C1 segment of cervical spinal cord (tissue), 14 donors: ENCODE measurements around the gene FRMPD3.

Source experiments
- DNase-seq, 14 donors: peaks; one replicate each; lab custom pipeline; 2025; lab: John Stamatoyannopoulos, UW

FRMPD3 gene

GRCh38 chrX:107480272-107480671, 30.8 kb downstream of the FRMPD3 start:
- DNase-seq = no peak

- peak in 2 of 14 donors; percentile 14 to 26 for DNase-seq
Measured at GRCh38 chrX:107482046-107482445, 32.6 kb downstream of the FRMPD3 start.

- DNase-seq = peak in 4 of 14 donors; percentile 3 to 27 (median 22)
Measured at GRCh38 chrX:107484002-107484726, 34.7 kb downstream of the FRMPD3 start.

DNA sequence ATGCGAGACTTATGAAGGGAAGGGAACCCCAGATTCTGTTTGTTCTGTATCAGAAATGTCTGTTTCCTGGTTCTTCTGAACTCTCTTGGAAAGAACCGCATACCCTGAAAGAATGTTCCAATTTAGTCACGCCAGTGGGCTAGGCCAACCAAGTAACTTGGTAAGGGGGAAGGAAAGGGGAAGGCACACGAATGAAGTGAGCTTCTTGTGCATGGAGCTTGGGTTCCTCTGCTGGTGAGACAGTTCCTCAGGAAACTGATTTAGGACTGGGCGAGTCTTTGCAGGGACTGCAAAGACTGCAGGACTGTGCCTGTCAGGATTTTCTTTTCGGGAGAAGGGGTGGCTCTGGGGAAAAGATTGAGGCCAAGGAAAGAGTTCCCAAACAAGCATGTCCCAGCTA, 35.6 kb downstream of the FRMPD3 start:
- no peak for DNase-seq

GRCh38 chrX:107493141-107493540, 43.7 kb downstream of the FRMPD3 start:
- no peak for DNase-seq

- DNase-seq = no peak
Measured at GRCh38 chrX:107496786-107497185, 47.3 kb downstream of the FRMPD3 start.
